HEK293T (cell line): ENCODE data around the gene DHX32.
"Not testable (repeated sequence)": the region's sequence is repeated elsewhere in the genome, so short reads cannot be mapped to it uniquely, and the experiment has no call there.

Experiments used
- CTCF ChIA-PET: fragments of 350-600 bp; formaldehyde crosslinking; extraction: SDS; loops from one replicate; lab custom pipeline; 2021; ENCODE audit warnings: antibody characterized with exemption, inconsistent platforms; lab: Yijun Ruan, JAX
- POLR2A ChIA-PET: fragments of 350-600 bp; formaldehyde crosslinking; extraction: SDS; loops from one replicate; lab custom pipeline; 2020; ENCODE audit warnings: antibody characterized with exemption, inconsistent platforms; lab: Yijun Ruan, JAX
- DNase-seq: peaks from one replicate; pipeline ENCODE4 v3.0.0; 2012; ENCODE audit warnings: mixed read lengths; ENCODE audit errors: extremely low spot score
- ARNT ChIP-seq: fragments of 450-650 bp; IDR thresholded peaks from 2 replicates; pipeline ENCODE4 v1.6.1; 2017; ENCODE audit warnings: mild to moderate bottlenecking
- BHLHE40 ChIP-seq: fragments of 450-650 bp; IDR thresholded peaks from 2 replicates; pipeline ENCODE4 v1.6.1; 2016; ENCODE audit warnings: mild to moderate bottlenecking, moderate library complexity, borderline replicate concordance
- CTBP1 ChIP-seq: fragments of 450-650 bp; IDR thresholded peaks from 2 replicates; pipeline ENCODE4 v1.6.1; 2016; ENCODE audit warnings: borderline replicate concordance
- ELF4 ChIP-seq: fragments of 450-650 bp; IDR thresholded peaks from 2 replicates; pipeline ENCODE4 v1.6.1; 2017; ENCODE audit warnings: antibody characterized with exemption
- FOXA1 ChIP-seq: fragments of 450-650 bp; IDR thresholded peaks from 2 replicates; pipeline ENCODE4 v1.6.1; 2016; ENCODE audit warnings: mild to moderate bottlenecking
- FOXK2 ChIP-seq: fragments of 450-650 bp; IDR thresholded peaks from 2 replicates; pipeline ENCODE4 v1.6.1; 2016; ENCODE audit warnings: mild to moderate bottlenecking
- FOXM1 ChIP-seq: fragments of 450-650 bp; IDR thresholded peaks from 2 replicates; pipeline ENCODE4 v1.6.1; 2017; ENCODE audit warnings: mild to moderate bottlenecking, borderline replicate concordance
- HDGF ChIP-seq: fragments of 450-650 bp; IDR thresholded peaks from 2 replicates; pipeline ENCODE4 v1.6.1; 2017; ENCODE audit warnings: antibody characterized with exemption, borderline replicate concordance
- L3MBTL2 ChIP-seq: fragments of 450-650 bp; conservative IDR thresholded peaks from 2 replicates; pipeline ENCODE4 v1.6.1; 2016; ENCODE audit warnings: mild to moderate bottlenecking
- LEF1 ChIP-seq: fragments of 450-650 bp; IDR thresholded peaks from 2 replicates; pipeline ENCODE4 v1.6.1; 2017; ENCODE audit warnings: mild to moderate bottlenecking, borderline replicate concordance
- NFRKB ChIP-seq: fragments of 450-650 bp; IDR thresholded peaks from 2 replicates; pipeline ENCODE4 v1.6.1; 2016; ENCODE audit warnings: mild to moderate bottlenecking, moderate library complexity
- PKNOX1 ChIP-seq: fragments of 450-650 bp; IDR thresholded peaks from 2 replicates; pipeline ENCODE4 v1.6.1; 2016
- SP1 ChIP-seq: fragments of 450-650 bp; IDR thresholded peaks from 2 replicates; pipeline ENCODE4 v1.6.1; 2017
- SUZ12 ChIP-seq: fragments of 450-650 bp; IDR thresholded peaks from 2 replicates; pipeline ENCODE4 v1.6.1; 2016; ENCODE audit warnings: mild to moderate bottlenecking
- TARDBP ChIP-seq: fragments of 450-650 bp; IDR thresholded peaks from 2 replicates; pipeline ENCODE4 v1.6.1; 2016
- ZNF384 ChIP-seq: fragments of 450-650 bp; IDR thresholded peaks from 2 replicates; pipeline ENCODE4 v1.6.1; 2016

The DHX32 gene

GRCh38 chr10:125916977-125917376, 35.9 kb upstream of the DHX32 start:
- no peak for DNase-seq
- POLR2A ChIA-PET = no interaction called here
- TF ChIP-seq CTBP1 (no peak), ELF4 (no peak), ARNT (no peak), BHLHE40 (no peak), L3MBTL2 (no peak), FOXA1 (no peak), SUZ12 (no peak), HDGF (no peak), NFRKB (no peak), LEF1 (no peak)
- CTCF ChIA-PET = no interaction called here

GRCh38 chr10:125913277-125913676, 32.2 kb upstream of the DHX32 start:
- DNase-seq, CTCF ChIA-PET, POLR2A ChIA-PET: not testable (repeated sequence)

GRCh38 chr10:125911990-125912389, 30.9 kb upstream of the DHX32 start:
- ChIA-PET POLR2A (no interaction called here), CTCF (no interaction called here)
- no peak for DNase-seq
- no peak for TF ChIP-seq ELF4
- TF ChIP-seq SUZ12 = no peak
- TF ChIP-seq FOXK2 = no peak
- TF ChIP-seq ZNF384 = no peak
- TF ChIP-seq BHLHE40 = no peak
- no peak for TF ChIP-seq LEF1
- no peak for TF ChIP-seq L3MBTL2
- no peak for TF ChIP-seq NFRKB
- no peak for TF ChIP-seq FOXM1
- no peak for TF ChIP-seq TARDBP
- no peak for TF ChIP-seq PKNOX1
- no peak for TF ChIP-seq FOXA1
- no peak for TF ChIP-seq CTBP1
- TF ChIP-seq HDGF = no peak
- TF ChIP-seq ARNT = no peak

- POLR2A ChIA-PET = no interaction called here
- DNase-seq = no peak
- TF ChIP-seq ELF4 (no peak), L3MBTL2 (no peak), ZNF384 (no peak), LEF1 (no peak), FOXA1 (no peak), CTBP1 (no peak), ARNT (no peak), BHLHE40 (no peak), TARDBP (no peak), FOXM1 (no peak), PKNOX1 (no peak), HDGF (no peak), SUZ12 (no peak), FOXK2 (no peak), SP1 (no peak), NFRKB (no peak)
- CTCF ChIA-PET = no interaction called here
Observed at GRCh38 chr10:125911145-125911544, 30.1 kb upstream of the DHX32 start.

DNA sequence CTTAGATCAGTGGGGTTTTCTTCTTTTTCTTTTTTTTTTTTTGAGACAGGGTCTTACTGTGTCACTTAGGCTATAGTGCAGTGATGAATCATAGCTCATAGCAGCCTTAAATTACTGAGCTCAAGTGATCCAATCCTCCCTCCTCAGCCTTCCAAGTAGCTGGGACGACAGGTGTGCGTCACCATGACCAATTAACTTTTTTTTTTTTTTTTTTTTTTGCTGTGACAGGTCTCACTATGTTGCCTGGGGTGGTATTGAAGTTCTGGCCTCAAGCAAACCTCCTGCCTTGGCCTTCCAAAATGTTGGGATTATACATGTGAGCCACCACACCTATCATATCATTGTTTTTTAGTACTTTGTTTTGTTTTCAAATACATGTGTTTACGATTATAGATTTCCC, 28.4 kb upstream of the DHX32 start:
- CTCF ChIA-PET, POLR2A ChIA-PET, DNase-seq: not testable (repeated sequence)

DNA sequence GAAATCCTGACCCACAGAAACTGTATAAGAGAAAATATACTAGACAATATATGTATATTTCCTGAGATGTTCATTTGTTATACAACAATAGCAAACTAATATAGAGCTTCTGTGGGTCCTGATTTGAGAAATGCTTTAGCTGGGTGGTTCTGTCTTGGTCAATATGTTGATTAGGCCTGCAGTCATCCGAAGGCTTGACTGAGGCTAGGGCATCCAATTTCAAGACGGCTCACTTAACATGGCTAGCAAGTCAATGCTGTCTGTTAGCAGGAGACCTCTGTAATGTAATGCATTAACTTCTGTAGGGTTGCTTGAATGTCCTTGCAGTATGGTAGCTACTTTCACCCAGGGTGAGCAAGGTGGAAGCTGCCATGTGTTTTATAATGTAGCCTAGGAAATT, 27.7 kb upstream of the DHX32 start:
- DNase-seq, POLR2A ChIA-PET: not testable (repeated sequence)
- CTCF ChIA-PET = interaction anchor here (0.8 kb wide), 1 partner anchor 18 kb away, joined by 3 read pairs; no protein-coding TSS in a partner anchor

DNA sequence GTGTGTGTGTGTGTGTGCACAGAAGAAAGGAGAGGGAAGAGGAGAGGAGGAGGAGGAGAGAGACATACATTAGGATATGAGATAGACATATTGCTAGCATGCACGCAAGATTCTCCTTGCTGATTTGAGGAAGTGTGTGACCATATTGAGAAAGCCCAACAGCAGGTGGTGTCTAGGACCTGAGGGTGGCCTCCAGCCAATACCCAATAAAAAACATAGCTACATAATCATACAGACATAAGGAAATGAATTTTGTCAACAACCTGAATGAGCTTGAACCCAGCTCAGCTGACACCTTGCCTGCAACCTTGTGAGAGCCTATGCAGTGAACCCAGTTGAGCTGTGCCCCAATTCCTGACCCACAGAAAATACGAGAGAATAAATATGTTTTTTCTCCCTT, 26.5 kb upstream of the DHX32 start:
- POLR2A ChIA-PET, DNase-seq, CTCF ChIA-PET: not testable (repeated sequence)

GRCh38 chr10:125905069-125905994, 24.2 kb upstream of the DHX32 start:
- DNase-seq, POLR2A ChIA-PET: not testable (repeated sequence)
- CTCF ChIA-PET = interaction anchor here (0.7 kb wide), 1 partner anchor 177 kb away, joined by 5 read pairs; no protein-coding TSS in a partner anchor

GRCh38 chr10:125903135-125903640, 22.1 kb upstream of the DHX32 start:
- DNase-seq, POLR2A ChIA-PET, CTCF ChIA-PET: not testable (repeated sequence)

DNA sequence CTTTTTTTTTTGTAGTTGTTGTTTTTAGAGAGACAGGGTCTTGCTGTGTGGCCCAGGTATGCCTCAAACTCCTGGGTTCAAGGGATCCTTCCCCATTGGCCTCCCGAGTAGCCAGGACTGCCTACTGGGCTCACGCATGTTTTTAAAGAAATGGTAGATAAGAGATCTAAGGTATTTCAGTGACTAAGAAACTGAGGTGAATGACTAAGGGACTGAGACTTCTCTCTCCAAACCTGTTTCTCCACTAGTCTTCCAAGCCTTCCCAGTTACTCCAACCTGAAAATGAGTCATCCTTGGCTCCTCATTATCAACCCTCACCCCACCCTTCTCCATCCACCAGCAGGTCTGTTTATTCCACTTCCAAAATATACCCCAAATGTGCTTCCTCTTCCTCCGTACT, 19.9 kb upstream of the DHX32 start:
- POLR2A ChIA-PET, CTCF ChIA-PET, DNase-seq: not testable (repeated sequence)

- CTCF ChIA-PET, POLR2A ChIA-PET, DNase-seq: not testable (repeated sequence)
Observed at GRCh38 chr10:125897317-125897716, 16.2 kb upstream of the DHX32 start.
